GM21619 (cell line): ENCODE data around the gene NAA80.

Source experiments
- ATAC-seq: cut with Tn5 transposase; IDR thresholded peaks from one replicate; pipeline ENCODE4 v1.9.1; 2021; ENCODE audit not compliant: unreplicated experiment

Gene NAA80

GRCh38 chr3:50259432-50260026 is 39.7 kb downstream of the NAA80 start:
- peak; percentile 8 for ATAC-seq

- ATAC-seq, result no peak
These were observed 40.2 kb downstream of the NAA80 start for GRCh38 chr3:50258979-50259378.

DNA sequence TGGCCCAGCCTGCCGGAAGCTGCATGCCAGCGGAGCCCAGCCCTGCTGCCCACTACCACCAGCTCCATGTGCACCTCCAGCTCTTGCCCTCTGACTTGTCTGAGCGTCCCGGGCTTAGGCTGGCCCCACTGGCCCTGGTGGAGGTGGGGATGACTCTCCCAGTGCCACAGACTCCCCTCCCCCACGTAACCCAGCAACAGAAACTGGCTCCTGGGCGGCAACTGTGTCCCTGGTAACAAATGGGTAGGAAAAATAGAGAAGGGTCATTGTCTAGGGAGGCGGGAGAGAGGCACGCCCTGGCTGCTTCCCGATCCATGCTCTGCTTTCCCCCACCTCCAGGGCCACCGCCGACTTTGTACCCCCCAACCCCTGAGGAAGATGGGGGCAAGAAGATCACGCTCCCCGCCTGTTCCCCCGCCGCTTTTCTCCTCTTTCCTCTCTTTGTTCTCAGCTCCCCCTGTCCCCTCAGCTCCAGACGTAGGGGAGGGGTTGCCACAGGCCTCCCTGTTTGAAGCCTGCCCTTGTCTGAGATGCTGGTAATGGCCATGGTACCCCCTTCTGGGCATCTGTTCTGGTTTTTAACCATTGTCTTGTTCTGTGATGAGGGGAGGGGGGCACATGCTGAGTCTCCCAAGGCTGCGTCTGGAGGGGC is 41.0 kb downstream of the NAA80 start:
- ATAC-seq, result no peak

GRCh38 chr3:50256978-50257890 is 42.0 kb downstream of the NAA80 start:
- no peak for ATAC-seq

- ATAC-seq, result no peak
These were observed 44.0 kb downstream of the NAA80 start for GRCh38 chr3:50255251-50255615.

GRCh38 chr3:50254577-50255250 is 44.5 kb downstream of the NAA80 start:
- ATAC-seq, result no peak

DNA sequence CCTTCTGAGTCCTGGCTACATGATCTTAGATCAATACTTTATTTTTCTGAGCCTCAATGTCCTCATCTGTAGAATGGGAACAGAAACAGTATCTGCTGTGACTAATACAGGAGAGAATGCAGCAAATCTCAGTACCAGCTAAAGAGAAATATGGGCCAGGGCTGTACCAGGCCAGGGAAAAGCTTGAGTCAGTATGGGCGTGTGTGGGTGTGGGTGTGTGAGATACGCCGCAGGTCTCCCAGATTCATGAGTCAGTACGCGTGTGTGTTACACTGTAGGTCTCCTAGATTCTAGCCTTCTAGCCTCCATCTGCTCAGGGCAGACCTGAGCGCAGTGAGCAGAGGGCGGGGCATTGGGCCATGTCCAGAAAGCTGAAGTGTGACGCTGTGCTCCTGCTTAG is 48.0 kb downstream of the NAA80 start:
- ATAC-seq, result no peak

DNA sequence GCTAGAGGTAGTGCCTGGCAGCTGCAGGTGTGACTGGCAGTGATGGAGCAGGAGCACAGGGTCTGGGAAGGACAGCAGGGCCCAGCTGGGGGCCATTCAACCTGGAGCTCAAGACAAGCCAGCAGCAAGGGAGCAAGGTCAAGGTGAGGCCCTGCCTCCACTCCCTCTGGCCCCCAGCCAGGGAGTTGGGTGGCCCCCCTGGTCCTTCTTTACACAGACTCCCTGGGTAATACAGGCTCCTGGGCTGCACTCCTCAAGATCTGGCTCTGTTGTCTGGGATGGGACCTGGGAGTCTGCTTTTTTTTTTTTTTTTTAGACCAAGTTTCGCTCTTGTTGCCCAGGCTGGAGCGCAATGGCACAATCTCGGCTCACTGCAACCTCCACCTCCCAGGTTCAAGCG is 48.7 kb downstream of the NAA80 start:
- no peak for ATAC-seq

DNA sequence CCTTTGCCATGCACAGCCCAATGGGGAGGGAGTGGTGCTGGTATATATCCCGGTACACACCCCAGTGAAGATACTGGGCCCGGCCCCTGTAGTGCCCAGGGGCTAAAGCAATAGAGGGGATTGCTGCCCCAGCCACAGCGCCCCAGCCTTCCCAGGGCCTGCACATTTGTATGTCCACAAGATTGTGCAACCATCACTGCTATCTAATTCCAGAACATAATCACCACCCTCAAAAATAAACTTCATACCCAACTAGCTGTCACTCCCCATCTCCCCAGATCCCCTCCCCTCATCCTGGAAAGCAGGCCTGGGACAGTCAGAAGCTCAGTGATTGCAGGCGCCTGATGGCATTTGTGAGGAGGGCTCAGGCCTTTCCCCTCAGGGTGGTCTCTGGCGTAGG is 49.7 kb downstream of the NAA80 start:
- ATAC-seq, result no peak

- no peak for ATAC-seq
These were observed 50.8 kb downstream of the NAA80 start for GRCh38 chr3:50248387-50248786.

DNA sequence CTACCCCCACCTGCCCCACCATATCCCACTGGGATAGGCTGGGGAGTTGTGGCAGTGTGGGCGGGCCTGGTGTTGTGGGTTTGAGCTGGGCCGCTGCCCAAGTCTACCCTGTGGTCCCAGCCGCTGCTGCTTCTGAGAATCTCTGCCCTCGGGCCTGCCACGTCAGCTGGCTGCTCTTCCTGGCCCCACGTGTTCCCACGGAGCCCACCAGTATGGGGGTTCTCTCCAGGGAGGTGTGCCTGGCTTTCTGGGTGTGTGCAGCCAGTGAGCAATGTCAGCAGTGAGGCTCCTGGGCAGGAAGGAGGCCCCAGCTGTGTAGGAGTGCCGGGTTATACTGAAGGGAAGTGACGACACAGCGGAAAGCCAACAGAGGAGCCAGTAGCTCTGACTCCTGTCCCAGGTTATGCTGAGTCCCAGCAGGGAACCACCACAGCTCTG is 52.7 kb downstream of the NAA80 start:
- peak; percentile 43 for ATAC-seq
